Natural killer cell (primary cell): ENCODE data around the gene PIKFYVE. TPM values are rescaled to one million over a fixed set of nuclear protein-coding genes. Genes with fewer than 3 reads are reported as not detected.

Experiments used
- ATAC-seq, 3 donors: fragments of 150-1000 bp in 2 of 3; fragments of 200-7000 bp in 1 of 3; cut with Tn5 transposase; 1 replicate in 1 of 3; 2 replicates in 2 of 3; pipeline ENCODE4 v1.10.0; 2021; ENCODE audit warnings: mild to moderate bottlenecking in 2 of 3, moderate library complexity in 2 of 3
- DNase-seq, 2 donors: peaks; one replicate each; pipeline versions ENCODE4 v3.0.0 to v3.0.0-alpha.2; 2013 to 2021; ENCODE audit warnings: mixed read lengths in 1 of 2
- H3K27ac ChIP-seq: one replicate; pipeline ENCODE4 v1.5.1; 2013; ENCODE audit warnings: mild to moderate bottlenecking, low read length
- H3K27me3 ChIP-seq: one replicate; pipeline ENCODE4 v1.6.1; 2013; ENCODE audit warnings: low read length; ENCODE audit not compliant: control insufficient read depth, insufficient read depth
- H3K36me3 ChIP-seq: one replicate; pipeline ENCODE4 v1.6.1; 2013; ENCODE audit warnings: low read length; ENCODE audit not compliant: control insufficient read depth, insufficient read depth
- H3K4me1 ChIP-seq: one replicate; pipeline ENCODE4 v1.6.1; 2013; ENCODE audit warnings: low read length; ENCODE audit not compliant: control insufficient read depth, insufficient read depth
- H3K4me3 ChIP-seq: one replicate; pipeline ENCODE4 v1.5.1; 2013; ENCODE audit warnings: low read length
- H3K9me3 ChIP-seq: one replicate; pipeline ENCODE4 v1.6.1; 2013; ENCODE audit warnings: low read length; ENCODE audit not compliant: control insufficient read depth, insufficient read depth
- H3K27ac Mint-ChIP-seq, 2 donors: one replicate each; pipeline ENCODE4 v1.8.0; 2022; ENCODE audit warnings: mild to moderate bottlenecking in 2 of 2, mixed read lengths in 2 of 2, moderate library complexity in 1 of 2
- H3K27me3 Mint-ChIP-seq, 2 donors: one replicate each; pipeline ENCODE4 v1.8.0; 2022; ENCODE audit warnings: low read depth in 2 of 2, mixed read lengths in 2 of 2
- H3K36me3 Mint-ChIP-seq: one replicate; pipeline ENCODE4 v1.8.0; 2022; ENCODE audit warnings: mixed read lengths
- H3K4me1 Mint-ChIP-seq, 2 donors: one replicate each; pipeline ENCODE4 v1.8.0; 2022; ENCODE audit warnings: mixed read lengths in 2 of 2
- H3K4me3 Mint-ChIP-seq: one replicate; pipeline ENCODE4 v1.8.0; 2022; ENCODE audit warnings: mild to moderate bottlenecking, moderate library complexity, mixed read lengths
- H3K9me3 Mint-ChIP-seq, 2 donors: one replicate each; pipeline ENCODE4 v1.8.0; 2022; ENCODE audit warnings: mixed read lengths in 2 of 2
- WGBS: methylation state at CpG from one replicate; pipeline ENCODE4 v1.1.7; 2013; ENCODE audit warnings: missing lambda C conversion rate; ENCODE audit not compliant: insufficient coverage; 5-methylcytosine and 5-hydroxymethylcytosine counted together
- intact Hi-C: fragments of 100-400 bp; cut with micrococcal nuclease; formaldehyde crosslinking; loops from one replicate; pipeline ENCODE4 v1.14.2; 2022
- total RNA-seq, 4 donors: library from RNA; stranded (reverse); fragments of 120-200 nt in 1 of 4; gene quantifications; one replicate each; pipeline versions ENCODE4 v1.2.3 to v1.2.4, GENCODE V29; 2013 to 2022
- TF ChIP-seq, protein P1 (sequence below): fragments of 200-600 bp; IDR thresholded peaks from one replicate; pipeline ENCODE4 v1.8.0; 2022; ENCODE audit warnings: antibody characterized with exemption

Gene PIKFYVE
- total RNA-seq, 3 donors from 2014 or later (not counting 1 experiment from before 2014, with no cell fraction given): 38.9 to 48.7 (median 39.2) TPM

DNA sequence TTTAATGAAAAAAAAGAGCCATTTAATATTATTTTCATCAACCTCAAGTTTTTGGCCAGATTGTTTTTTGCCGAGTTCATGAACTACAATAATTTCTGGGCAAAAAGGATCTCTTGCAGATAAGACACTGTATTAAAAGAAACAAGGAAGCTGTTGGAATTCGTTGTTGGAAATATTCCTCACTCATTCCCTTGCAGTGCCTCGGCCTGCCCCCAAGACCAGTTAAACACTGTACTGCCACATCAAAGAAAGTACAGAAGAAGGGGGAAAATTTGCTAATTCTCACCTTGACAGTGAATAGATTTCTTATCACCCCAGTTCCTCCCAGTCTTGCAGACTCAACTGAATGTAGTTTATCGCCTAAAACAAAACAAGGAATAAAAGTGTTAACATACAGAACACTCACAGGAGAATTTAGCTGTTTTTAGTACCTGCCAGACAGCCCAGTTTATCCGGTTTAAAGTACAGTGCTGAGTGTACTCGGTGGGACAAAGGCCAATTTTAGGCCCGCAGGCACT, 12.4 kb upstream of the PIKFYVE start:
- peaks cover 30 to 32% of the 10 kb centered on the region in 2 donors for H3K4me1 Mint-ChIP-seq
- peak overlapping the region; percentile 96 for H3K4me3 ChIP-seq

GRCh38 chr2:208254118-208254870, 11.8 kb upstream of the PIKFYVE start:
- H3K9me3 Mint-ChIP-seq: no peaks in the 10 kb centered on the region

More for the DNA sequence above, 12.4 kb upstream of the PIKFYVE start:
- Histone ChIP-seq H3K27ac (peak overlapping the region; percentile 3), H3K27me3 (no peaks in the 10 kb centered on the region), H3K36me3 (peaks cover 28% of the 10 kb centered on the region), H3K9me3 (no peaks in the 10 kb centered on the region), H3K4me1 (peaks cover 20% of the 10 kb centered on the region)
- 10% methylated on average over 4 of the region's 7 CpGs for WGBS
- Mint-ChIP-seq H3K9me3 (no peaks in the 10 kb centered on the region), H3K27ac (peak overlapping the region; percentile 64 to 86), H3K36me3 (peaks cover 12% of the 10 kb centered on the region), H3K27me3 (no peaks in the 10 kb centered on the region), H3K4me3 (peak overlapping the region; percentile 98)
- DNase-seq: no peak
- intact Hi-C loops: loop anchor here (1.0 kb wide), 2 partner anchors 13 to 78 kb away; partner anchors contain the start of gene PIKFYVE
- ATAC-seq: peak in 2 of 3 donors; percentile 1
- TF ChIP-seq, protein P1, sequence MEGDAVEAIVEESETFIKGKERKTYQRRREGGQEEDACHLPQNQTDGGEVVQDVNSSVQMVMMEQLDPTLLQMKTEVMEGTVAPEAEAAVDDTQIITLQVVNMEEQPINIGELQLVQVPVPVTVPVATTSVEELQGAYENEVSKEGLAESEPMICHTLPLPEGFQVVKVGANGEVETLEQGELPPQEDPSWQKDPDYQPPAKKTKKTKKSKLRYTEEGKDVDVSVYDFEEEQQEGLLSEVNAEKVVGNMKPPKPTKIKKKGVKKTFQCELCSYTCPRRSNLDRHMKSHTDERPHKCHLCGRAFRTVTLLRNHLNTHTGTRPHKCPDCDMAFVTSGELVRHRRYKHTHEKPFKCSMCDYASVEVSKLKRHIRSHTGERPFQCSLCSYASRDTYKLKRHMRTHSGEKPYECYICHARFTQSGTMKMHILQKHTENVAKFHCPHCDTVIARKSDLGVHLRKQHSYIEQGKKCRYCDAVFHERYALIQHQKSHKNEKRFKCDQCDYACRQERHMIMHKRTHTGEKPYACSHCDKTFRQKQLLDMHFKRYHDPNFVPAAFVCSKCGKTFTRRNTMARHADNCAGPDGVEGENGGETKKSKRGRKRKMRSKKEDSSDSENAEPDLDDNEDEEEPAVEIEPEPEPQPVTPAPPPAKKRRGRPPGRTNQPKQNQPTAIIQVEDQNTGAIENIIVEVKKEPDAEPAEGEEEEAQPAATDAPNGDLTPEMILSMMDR: no peak

GRCh38 chr2:208254871-208255556, 11.0 kb upstream of the PIKFYVE start, which contains the start of gene IDH1:
TSS of gene IDH1 (minus strand) at chr2:208255071. CDS start at chr2:208251551, 3,520 bp downstream.
- peak within 1 kb of the TSS; percentile 98 for H3K4me3 Mint-ChIP-seq
- peak within 1 kb of the TSS; percentile 96 for H3K4me3 ChIP-seq

More at GRCh38 chr2:208254118-208254870, 11.8 kb upstream of the PIKFYVE start:
- H3K27me3 Mint-ChIP-seq: peaks cover under 1 to 2% of the 10 kb centered on the region in 2 donors
- TF ChIP-seq, protein P1: peak; percentile 70
- H3K27me3 ChIP-seq: no peaks in the 10 kb centered on the region
- peaks cover 24% of the 10 kb centered on the region for H3K36me3 ChIP-seq
- H3K4me3 Mint-ChIP-seq: peak overlapping the region; percentile 98
- no peaks in the 10 kb centered on the region for H3K9me3 ChIP-seq
- intact Hi-C loops: loop anchor here (1.0 kb wide), 2 partner anchors 12 to 79 kb away; partner anchors contain the start of gene PIKFYVE
- H3K36me3 Mint-ChIP-seq: peaks cover 12% of the 10 kb centered on the region
- peaks cover 20% of the 10 kb centered on the region for H3K4me1 ChIP-seq
- peak overlapping the region; percentile 19 for H3K27ac ChIP-seq
- ATAC-seq (peak; percentile 71 to 83 (median 72)), DNase-seq (peak; percentile 74 to 91)
- H3K4me3 ChIP-seq: peak overlapping the region; percentile 96
- peak overlapping the region; percentile 66 to 86 for H3K27ac Mint-ChIP-seq
- peaks cover 30 to 32% of the 10 kb centered on the region in 2 donors for H3K4me1 Mint-ChIP-seq
- under 1% methylated on average over 36 of the region's 36 CpGs for WGBS

More at GRCh38 chr2:208254871-208255556, 11.0 kb upstream of the PIKFYVE start, which contains the start of gene IDH1:
- Histone ChIP-seq H3K27ac (peak within 1 kb of the TSS; percentile 39), H3K9me3 (no peaks in the 10 kb centered on the region), H3K36me3 (peaks cover 20% of the 10 kb centered on the region), H3K27me3 (no peaks in the 10 kb centered on the region), H3K4me1 (peaks cover 20% of the 10 kb centered on the region)
- Mint-ChIP-seq H3K9me3 (no peaks in the 10 kb centered on the region), H3K27ac (peak within 1 kb of the TSS; percentile 66 to 86), H3K36me3 (peaks cover 8% of the 10 kb centered on the region), H3K4me1 (peaks cover 30 to 32% of the 10 kb centered on the region in 2 donors), H3K27me3 (peaks cover 6 to 7% of the 10 kb centered on the region in 2 donors)
- under 1% methylated on average over 48 of the region's 48 CpGs for WGBS
- ATAC-seq: peak; percentile 90 to 94 (median 91)
- TF ChIP-seq, protein P1: no peak
- intact Hi-C loops: loop anchor here (1.0 kb wide), 2 partner anchors 11 to 80 kb away; partner anchors contain the start of gene PIKFYVE
- peak; percentile 95 for DNase-seq
